ENCODE results near the gene RTN1. TPM values are rescaled to one million over a fixed set of nuclear protein-coding genes. Genes with fewer than 3 reads are reported as not detected.

The RTN1 gene
- total and polyA plus RNA-seq, 2 of the 8 experiments (the other 6 are each of a cell fraction or from before 2014, with no cell fraction given) = 2.8 to 4.9 TPM

GRCh38 chr14:59811815-59812214 is 58.8 kb downstream of the RTN1 start (continued):
- TF ChIP-seq CHD7 (IDR thresholded peaks at IDR 0.05; ENCODE audit: insufficient replicate concordance, low read length) = no peak

All from H1 (cell line).